Measurements from ENCODE around the gene TFB2M. TPM values are rescaled to one million over a fixed set of nuclear protein-coding genes. Genes with fewer than 3 reads are reported as not detected.

The TFB2M gene
- polyA plus RNA-seq, 3 donors = 4.9 to 9.7 (median 7.9) TPM

DNA sequence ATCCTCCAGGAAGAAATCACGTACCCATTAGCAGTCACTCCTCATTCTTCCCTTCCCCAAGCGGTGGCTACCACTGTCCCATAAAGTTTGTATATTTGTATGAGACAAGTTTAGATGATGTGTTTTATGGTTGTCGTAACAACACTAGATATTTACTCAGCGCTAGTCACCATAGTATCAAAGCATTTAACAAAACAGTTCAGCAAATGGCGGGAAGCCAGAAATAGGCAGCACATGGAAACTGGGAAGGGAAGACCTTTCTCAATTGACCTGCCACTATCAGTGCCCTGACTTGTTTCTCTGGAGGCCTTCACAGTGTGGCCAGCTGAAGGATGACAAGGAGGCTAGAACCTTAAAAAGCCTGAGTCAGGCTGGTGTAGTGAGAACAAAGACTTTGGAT is 31.3 kb upstream of the TFB2M start:
- intact Hi-C loops (cut with micrococcal nuclease) = no loop called here
- TF ChIP-seq, protein P1, sequence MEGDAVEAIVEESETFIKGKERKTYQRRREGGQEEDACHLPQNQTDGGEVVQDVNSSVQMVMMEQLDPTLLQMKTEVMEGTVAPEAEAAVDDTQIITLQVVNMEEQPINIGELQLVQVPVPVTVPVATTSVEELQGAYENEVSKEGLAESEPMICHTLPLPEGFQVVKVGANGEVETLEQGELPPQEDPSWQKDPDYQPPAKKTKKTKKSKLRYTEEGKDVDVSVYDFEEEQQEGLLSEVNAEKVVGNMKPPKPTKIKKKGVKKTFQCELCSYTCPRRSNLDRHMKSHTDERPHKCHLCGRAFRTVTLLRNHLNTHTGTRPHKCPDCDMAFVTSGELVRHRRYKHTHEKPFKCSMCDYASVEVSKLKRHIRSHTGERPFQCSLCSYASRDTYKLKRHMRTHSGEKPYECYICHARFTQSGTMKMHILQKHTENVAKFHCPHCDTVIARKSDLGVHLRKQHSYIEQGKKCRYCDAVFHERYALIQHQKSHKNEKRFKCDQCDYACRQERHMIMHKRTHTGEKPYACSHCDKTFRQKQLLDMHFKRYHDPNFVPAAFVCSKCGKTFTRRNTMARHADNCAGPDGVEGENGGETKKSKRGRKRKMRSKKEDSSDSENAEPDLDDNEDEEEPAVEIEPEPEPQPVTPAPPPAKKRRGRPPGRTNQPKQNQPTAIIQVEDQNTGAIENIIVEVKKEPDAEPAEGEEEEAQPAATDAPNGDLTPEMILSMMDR (IDR thresholded peaks at IDR 0.05) = no peak
- Mint-ChIP-seq H3K4me3 (no peak overlapping the region), H3K27ac (peak overlapping the region in 1 of 7 donors; percentile 2), H3K9me3 (peaks cover 0 to under 1% (median 0%) of the 10 kb centered on the region in 7 donors), H3K27me3 (ENCODE audit: low read depth in 3 of 3) (no peaks in the 10 kb centered on the region), H3K36me3 (peaks cover 28 to 29% of the 10 kb centered on the region in 2 donors), H3K4me1 (peaks cover 11% of the 10 kb centered on the region)
- no peaks in the 10 kb centered on the region for H3K9me3 ChIP-seq (replicated peaks in 1 of 2; ENCODE audit: control insufficient read depth in 1 of 2, insufficient read depth in 1 of 2, low read length in 2 of 2)
- H3K79me2 ChIP-seq (ENCODE audit: insufficient read depth, low read length) = peaks cover 91% of the 10 kb centered on the region
- no peaks in the 10 kb centered on the region for H3K4me1 ChIP-seq (ENCODE audit: control insufficient read depth in 1 of 2, insufficient read depth in 2 of 2, low read length in 2 of 2)
- no peak overlapping the region for H2AFZ ChIP-seq (ENCODE audit: insufficient read depth, low read depth, low read length, poor library complexity, severe bottlenecking)
- peaks cover 8 to 40% of the 10 kb centered on the region in 2 donors for H3K36me3 ChIP-seq (replicated peaks in 1 of 2; ENCODE audit: control insufficient read depth in 1 of 2, insufficient read depth in 2 of 2, low read length in 2 of 2)
- no peaks in the 10 kb centered on the region for H3K27me3 ChIP-seq (ENCODE audit: control insufficient read depth in 2 of 2, insufficient read depth in 2 of 2, low read length in 2 of 2)
- no peak overlapping the region for H3K4me2 ChIP-seq (replicated peaks; ENCODE audit: extremely low read depth, low read length, poor library complexity, severe bottlenecking)
- 100% methylated on average over 2 of the region's 5 CpGs for WGBS (ENCODE audit: insufficient coverage)
- H3K9ac ChIP-seq (ENCODE audit: insufficient read depth, low read length, poor library complexity, severe bottlenecking) = no peak overlapping the region
- peaks cover 33% of the 10 kb centered on the region for H4K20me1 ChIP-seq (ENCODE audit: insufficient read depth, low read length)
- no peak overlapping the region for H3K4me3 ChIP-seq (replicated peaks in 1 of 3; ENCODE audit: low read depth in 2 of 3, low read length in 3 of 3)
- DNase-seq = peak in 1 of 3 donors; percentile 10
- no peak overlapping the region for H3K27ac ChIP-seq (ENCODE audit: low read depth in 1 of 2, low read length in 2 of 2)

- no peak overlapping the region for H3K4me3 Mint-ChIP-seq
- no peaks in the 10 kb centered on the region for H3K27me3 Mint-ChIP-seq (ENCODE audit: low read depth in 3 of 3)
- no peak overlapping the region for H3K27ac Mint-ChIP-seq
- H3K36me3 Mint-ChIP-seq = peaks cover 42 to 44% of the 10 kb centered on the region in 2 donors
- Histone ChIP-seq H3K9me3 (replicated peaks in 1 of 2; ENCODE audit: control insufficient read depth in 1 of 2, insufficient read depth in 1 of 2, low read length in 2 of 2) (peaks cover under 1 to 2% of the 10 kb centered on the region in 2 donors), H3K9ac (ENCODE audit: insufficient read depth, low read length, poor library complexity, severe bottlenecking) (no peak overlapping the region), H4K20me1 (ENCODE audit: insufficient read depth, low read length) (peaks cover 25% of the 10 kb centered on the region), H3K4me2 (replicated peaks; ENCODE audit: extremely low read depth, low read length, poor library complexity, severe bottlenecking) (no peak overlapping the region), H3K27me3 (ENCODE audit: control insufficient read depth in 2 of 2, insufficient read depth in 2 of 2, low read length in 2 of 2) (no peaks in the 10 kb centered on the region), H3K79me2 (ENCODE audit: insufficient read depth, low read length) (peaks cover 90% of the 10 kb centered on the region), H3K36me3 (replicated peaks in 1 of 2; ENCODE audit: control insufficient read depth in 1 of 2, insufficient read depth in 2 of 2, low read length in 2 of 2) (peaks cover 18 to 55% of the 10 kb centered on the region in 2 donors), H3K27ac (ENCODE audit: low read depth in 1 of 2, low read length in 2 of 2) (no peak overlapping the region), H3K4me3 (replicated peaks in 1 of 3; ENCODE audit: low read depth in 2 of 3, low read length in 3 of 3) (no peak overlapping the region), H2AFZ (ENCODE audit: insufficient read depth, low read depth, low read length, poor library complexity, severe bottlenecking) (no peak overlapping the region), H3K4me1 (ENCODE audit: control insufficient read depth in 1 of 2, insufficient read depth in 2 of 2, low read length in 2 of 2) (no peaks in the 10 kb centered on the region)
- WGBS (ENCODE audit: insufficient coverage) = 80% methylated on average over 3 of the region's 3 CpGs
- intact Hi-C loops (cut with micrococcal nuclease) = no loop called here
- TF ChIP-seq, protein P1 (IDR thresholded peaks at IDR 0.05) = no peak
- peaks cover 8% of the 10 kb centered on the region for H3K4me1 Mint-ChIP-seq
- peaks cover 0 to 7% (median 3%) of the 10 kb centered on the region in 7 donors for H3K9me3 Mint-ChIP-seq
- DNase-seq = no peak
Measured at GRCh38 chr1:246595146-246595545, 29.1 kb upstream of the TFB2M start.

All from CD14-positive monocyte (primary cell).